B cell (primary cell): ENCODE measurements around the gene PLAAT1.

Experiments
- EZH2 ChIP-seq: IDR thresholded peaks from 2 replicates; pipeline ENCODE4 v1.6.1; 2012; ENCODE audit warnings: borderline replicate concordance, low read depth, mild to moderate bottlenecking, moderate library complexity, low read length; ENCODE audit not compliant: insufficient read depth, poor library complexity, severe bottlenecking
- TF ChIP-seq, protein P1 (sequence below): fragments of 200-600 bp; IDR thresholded peaks from one replicate; pipeline ENCODE4 v1.8.0; 2022; ENCODE audit warnings: antibody characterized with exemption, mild to moderate bottlenecking

DNA sequence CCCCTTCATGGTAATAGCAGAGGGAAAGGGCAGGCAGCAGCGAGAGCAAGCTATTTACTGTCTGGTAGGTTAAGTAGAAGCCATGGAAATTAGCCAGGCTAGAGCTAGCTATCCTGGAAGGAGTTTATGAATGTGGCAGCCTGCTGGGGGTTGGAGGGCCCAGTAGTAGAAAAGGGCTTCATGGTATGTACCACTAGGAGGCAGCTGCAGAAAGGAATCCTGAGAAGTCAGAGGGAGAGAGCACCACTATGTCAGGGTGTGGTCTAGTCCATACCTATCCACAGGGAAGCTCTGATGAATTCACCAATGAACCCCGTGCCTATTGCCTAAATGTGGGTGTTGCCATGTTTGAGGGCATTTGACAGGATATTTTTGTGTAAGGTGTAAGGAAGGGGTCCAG is 55.0 kb downstream of the PLAAT1 start:
- TF ChIP-seq, protein P1, sequence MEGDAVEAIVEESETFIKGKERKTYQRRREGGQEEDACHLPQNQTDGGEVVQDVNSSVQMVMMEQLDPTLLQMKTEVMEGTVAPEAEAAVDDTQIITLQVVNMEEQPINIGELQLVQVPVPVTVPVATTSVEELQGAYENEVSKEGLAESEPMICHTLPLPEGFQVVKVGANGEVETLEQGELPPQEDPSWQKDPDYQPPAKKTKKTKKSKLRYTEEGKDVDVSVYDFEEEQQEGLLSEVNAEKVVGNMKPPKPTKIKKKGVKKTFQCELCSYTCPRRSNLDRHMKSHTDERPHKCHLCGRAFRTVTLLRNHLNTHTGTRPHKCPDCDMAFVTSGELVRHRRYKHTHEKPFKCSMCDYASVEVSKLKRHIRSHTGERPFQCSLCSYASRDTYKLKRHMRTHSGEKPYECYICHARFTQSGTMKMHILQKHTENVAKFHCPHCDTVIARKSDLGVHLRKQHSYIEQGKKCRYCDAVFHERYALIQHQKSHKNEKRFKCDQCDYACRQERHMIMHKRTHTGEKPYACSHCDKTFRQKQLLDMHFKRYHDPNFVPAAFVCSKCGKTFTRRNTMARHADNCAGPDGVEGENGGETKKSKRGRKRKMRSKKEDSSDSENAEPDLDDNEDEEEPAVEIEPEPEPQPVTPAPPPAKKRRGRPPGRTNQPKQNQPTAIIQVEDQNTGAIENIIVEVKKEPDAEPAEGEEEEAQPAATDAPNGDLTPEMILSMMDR, result no peak
- no peak for TF ChIP-seq EZH2
